Activated T-cell treated with anti-CD3 and anti-CD28 coated beads, Interleukin-2, amount 50 U/mL, for 24 hours (primary cell): ENCODE measurements around the gene EPB41L2.
"Not testable (repeated sequence)": the region's sequence is repeated elsewhere in the genome, so short reads cannot be mapped to it uniquely, and the experiment has no call there.

ENCODE experiments used
- DNase-seq: peaks from one replicate; pipeline ENCODE4 v3.0.0-alpha.2; 2020
- H3K27ac Mint-ChIP-seq: 2 replicates; pipeline ENCODE4 v1.8.0; 2020; ENCODE audit warnings: mild to moderate bottlenecking, mixed read lengths
- H3K27me3 Mint-ChIP-seq: 2 replicates; pipeline ENCODE4 v1.8.0; 2020; ENCODE audit warnings: mixed read lengths
- H3K36me3 Mint-ChIP-seq: 2 replicates; pipeline ENCODE4 v1.8.0; 2020; ENCODE audit warnings: low read depth, mixed read lengths
- H3K4me1 Mint-ChIP-seq: 2 replicates; pipeline ENCODE4 v1.8.0; 2020; ENCODE audit warnings: low read depth, mixed read lengths
- H3K4me3 Mint-ChIP-seq: 2 replicates; pipeline ENCODE4 v1.8.0; 2020; ENCODE audit warnings: mild to moderate bottlenecking, moderate library complexity, mixed read lengths
- H3K9me3 Mint-ChIP-seq: 2 replicates; pipeline ENCODE4 v1.8.0; 2020; ENCODE audit warnings: mixed read lengths

Gene EPB41L2

DNA sequence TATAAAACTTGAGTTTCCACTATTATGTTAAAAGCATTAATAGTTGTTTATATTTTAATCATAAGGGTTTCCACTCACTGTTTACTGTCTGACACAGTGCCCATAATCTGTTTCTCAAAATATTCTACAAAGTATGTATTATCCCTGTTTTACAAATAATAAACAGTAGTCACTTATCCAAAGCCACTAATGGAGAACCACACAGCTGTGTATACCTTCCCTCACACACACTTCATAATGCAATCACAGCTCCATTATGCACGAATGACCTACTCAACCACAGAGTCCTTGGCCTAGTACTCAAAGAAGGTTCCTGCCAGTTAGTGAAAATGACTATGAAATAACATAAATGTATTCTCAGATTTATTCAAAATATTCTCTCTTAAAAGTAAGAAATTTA is 103.1 kb downstream of the EPB41L2 start:
- Mint-ChIP-seq H3K4me3 (no peak overlapping the region), H3K4me1 (no peaks in the 10 kb centered on the region), H3K36me3 (peaks cover 7% of the 10 kb centered on the region), H3K27ac (no peak overlapping the region), H3K27me3 (no peaks in the 10 kb centered on the region), H3K9me3 (no peaks in the 10 kb centered on the region)
- no peak for DNase-seq

DNA sequence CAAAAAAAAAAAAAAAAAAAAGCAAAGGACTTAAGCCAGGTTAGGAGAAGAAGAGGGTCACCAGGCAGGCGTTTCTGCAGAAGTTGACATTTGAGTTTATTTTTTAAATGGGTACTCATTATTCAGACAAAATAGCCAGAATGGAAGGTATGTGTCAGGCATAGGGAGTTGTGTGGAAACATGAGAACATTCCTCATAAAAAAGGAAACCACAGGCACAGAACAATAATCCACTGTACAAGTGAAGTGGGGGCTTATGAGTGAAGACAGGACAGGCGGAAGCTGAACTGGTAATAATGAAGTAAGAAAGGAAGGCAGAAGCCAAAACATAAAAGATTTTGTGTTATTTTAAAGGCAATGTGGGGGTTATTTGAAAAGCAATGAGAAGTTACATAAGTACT is 104.6 kb downstream of the EPB41L2 start:
- no peak for DNase-seq
- Mint-ChIP-seq H3K4me1 (no peaks in the 10 kb centered on the region), H3K27ac (no peak overlapping the region), H3K36me3 (peaks cover 9% of the 10 kb centered on the region), H3K27me3 (no peaks in the 10 kb centered on the region), H3K4me3 (no peak overlapping the region), H3K9me3 (no peaks in the 10 kb centered on the region)

DNA sequence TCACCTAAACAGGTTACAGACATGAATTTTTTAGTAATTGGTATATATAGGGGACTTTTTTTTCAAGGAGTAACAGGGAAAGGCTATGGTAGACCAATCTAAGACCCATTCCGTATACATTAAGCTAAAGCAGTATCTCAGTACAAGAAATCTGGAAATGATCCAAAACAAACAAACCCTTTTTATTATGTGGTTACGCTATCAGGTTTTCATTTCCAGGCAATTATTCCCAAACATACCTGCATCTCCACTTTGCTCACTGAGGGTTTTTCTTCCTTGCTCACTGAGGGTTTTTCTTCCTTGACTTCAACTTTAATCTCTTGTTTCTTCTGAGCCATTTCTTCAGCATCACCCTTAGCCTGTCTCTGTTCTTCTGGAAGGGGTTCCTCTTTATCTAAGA is 107.3 kb downstream of the EPB41L2 start:
- no peaks in the 10 kb centered on the region for H3K27me3 Mint-ChIP-seq
- H3K4me3 Mint-ChIP-seq = no peak overlapping the region
- no peaks in the 10 kb centered on the region for H3K4me1 Mint-ChIP-seq
- no peak overlapping the region for H3K27ac Mint-ChIP-seq
- DNase-seq = no peak
- H3K36me3 Mint-ChIP-seq = peaks cover 11% of the 10 kb centered on the region
- H3K9me3 Mint-ChIP-seq = no peaks in the 10 kb centered on the region

GRCh38 chr6:130949553-130949952 is 113.5 kb downstream of the EPB41L2 start:
- DNase-seq = no peak
- H3K27me3 Mint-ChIP-seq = no peaks in the 10 kb centered on the region
- no peaks in the 10 kb centered on the region for H3K9me3 Mint-ChIP-seq
- H3K27ac Mint-ChIP-seq = no peak overlapping the region
- H3K4me1 Mint-ChIP-seq = no peaks in the 10 kb centered on the region
- H3K36me3 Mint-ChIP-seq = peaks cover 3% of the 10 kb centered on the region
- H3K4me3 Mint-ChIP-seq = no peak overlapping the region

GRCh38 chr6:130947464-130947863 is 115.6 kb downstream of the EPB41L2 start:
- no peaks in the 10 kb centered on the region for H3K27me3 Mint-ChIP-seq
- peaks cover 3% of the 10 kb centered on the region for H3K36me3 Mint-ChIP-seq
- H3K4me3 Mint-ChIP-seq = no peak overlapping the region
- DNase-seq = no peak
- H3K4me1 Mint-ChIP-seq = no peaks in the 10 kb centered on the region
- no peak overlapping the region for H3K27ac Mint-ChIP-seq
- no peaks in the 10 kb centered on the region for H3K9me3 Mint-ChIP-seq

GRCh38 chr6:130946076-130946475 is 117.0 kb downstream of the EPB41L2 start:
- Mint-ChIP-seq H3K4me1 (no peaks in the 10 kb centered on the region), H3K4me3 (no peak overlapping the region), H3K27ac (no peak overlapping the region), H3K27me3 (no peaks in the 10 kb centered on the region), H3K9me3 (no peaks in the 10 kb centered on the region), H3K36me3 (peaks cover 3% of the 10 kb centered on the region)
- DNase-seq = no peak

GRCh38 chr6:130945401-130945919 is 117.6 kb downstream of the EPB41L2 start:
- no peaks in the 10 kb centered on the region for H3K4me1 Mint-ChIP-seq
- H3K27ac Mint-ChIP-seq = no peak overlapping the region
- no peak for DNase-seq

GRCh38 chr6:130944486-130944885 is 118.6 kb downstream of the EPB41L2 start:
- no peak overlapping the region for H3K27ac Mint-ChIP-seq
- H3K9me3 Mint-ChIP-seq = no peaks in the 10 kb centered on the region
- H3K27me3 Mint-ChIP-seq = no peaks in the 10 kb centered on the region
- H3K4me3 Mint-ChIP-seq = no peak overlapping the region
- H3K4me1 Mint-ChIP-seq = no peaks in the 10 kb centered on the region
- no peak for DNase-seq
- H3K36me3 Mint-ChIP-seq = peaks cover 3% of the 10 kb centered on the region

More at GRCh38 chr6:130945401-130945919, 117.6 kb downstream of the EPB41L2 start:
- no peak overlapping the region for H3K4me3 Mint-ChIP-seq
- H3K27me3 Mint-ChIP-seq = no peaks in the 10 kb centered on the region
- H3K9me3 Mint-ChIP-seq = no peaks in the 10 kb centered on the region
- H3K36me3 Mint-ChIP-seq = peaks cover 3% of the 10 kb centered on the region

- Mint-ChIP-seq H3K27ac (no peak overlapping the region), H3K4me3 (no peak overlapping the region), H3K9me3 (no peaks in the 10 kb centered on the region), H3K27me3 (no peaks in the 10 kb centered on the region), H3K4me1 (no peaks in the 10 kb centered on the region), H3K36me3 (peaks cover 3% of the 10 kb centered on the region)
- DNase-seq = no peak
Measured at GRCh38 chr6:130943738-130944137, 119.3 kb downstream of the EPB41L2 start.

DNA sequence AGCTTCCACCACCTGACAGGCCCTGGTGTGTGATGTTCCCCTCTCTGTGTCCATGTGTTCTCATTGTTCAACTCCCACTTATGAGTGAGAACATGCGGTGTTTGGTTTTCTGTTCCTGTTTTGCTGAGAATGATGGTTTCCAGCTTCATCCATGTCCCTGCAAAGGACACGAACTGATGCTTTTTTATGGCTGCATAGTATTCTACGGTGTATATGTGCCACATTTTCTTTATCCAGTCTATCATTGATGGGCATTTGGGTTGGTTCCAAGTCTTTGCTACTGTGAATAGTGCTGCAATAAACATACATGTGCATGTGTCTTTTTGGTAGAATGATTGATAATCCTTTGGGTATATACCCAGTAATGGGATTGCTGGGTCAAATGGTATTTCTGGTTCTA is 120.3 kb downstream of the EPB41L2 start:
- not testable (repeated sequence) for H3K4me1 Mint-ChIP-seq, H3K4me3 Mint-ChIP-seq, H3K27ac Mint-ChIP-seq

DNA sequence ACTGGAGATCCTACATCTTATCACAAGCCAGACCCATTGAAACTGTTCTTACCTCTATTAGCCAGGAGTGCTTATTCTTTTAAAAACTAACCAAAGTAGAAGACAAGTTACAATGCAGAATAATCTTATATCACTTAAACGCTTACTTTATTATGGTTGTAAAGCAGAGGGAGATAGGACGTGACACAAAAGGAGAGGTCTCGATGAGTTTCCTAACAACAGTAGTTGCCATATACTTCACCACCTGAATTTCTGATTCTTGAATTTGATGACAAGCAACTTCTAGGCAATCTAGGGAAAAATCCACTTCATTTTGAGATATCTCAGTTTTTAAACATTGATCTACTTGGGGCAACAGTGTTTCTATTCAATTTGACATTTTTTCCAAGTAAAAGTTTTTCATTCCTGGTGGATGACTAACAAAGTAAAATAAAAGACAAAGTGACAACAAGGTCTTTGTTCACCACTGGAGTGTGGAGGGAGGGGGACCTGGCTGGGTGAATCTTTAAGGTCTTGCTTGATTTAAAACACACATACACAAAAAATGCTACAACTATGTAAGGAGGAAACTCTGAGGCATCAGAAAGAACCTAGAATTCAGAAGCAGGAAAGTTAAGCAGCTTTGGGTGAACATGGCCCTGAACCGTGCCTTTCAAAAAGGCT is 125.0 kb downstream of the EPB41L2 start:
- H3K4me1 Mint-ChIP-seq = no peaks in the 10 kb centered on the region
- H3K9me3 Mint-ChIP-seq = no peaks in the 10 kb centered on the region
- no peak overlapping the region for H3K27ac Mint-ChIP-seq
- no peaks in the 10 kb centered on the region for H3K27me3 Mint-ChIP-seq
- H3K36me3 Mint-ChIP-seq = peaks cover 2% of the 10 kb centered on the region
- DNase-seq = no peak
- no peak overlapping the region for H3K4me3 Mint-ChIP-seq

More for the DNA sequence above, 120.3 kb downstream of the EPB41L2 start:
- not testable (repeated sequence) for DNase-seq, H3K27me3 Mint-ChIP-seq, H3K36me3 Mint-ChIP-seq, H3K9me3 Mint-ChIP-seq

- Mint-ChIP-seq H3K36me3 (no peaks in the 10 kb centered on the region), H3K27ac (no peak overlapping the region)
Measured at GRCh38 chr6:130936933-130937332, 126.1 kb downstream of the EPB41L2 start.

DNA sequence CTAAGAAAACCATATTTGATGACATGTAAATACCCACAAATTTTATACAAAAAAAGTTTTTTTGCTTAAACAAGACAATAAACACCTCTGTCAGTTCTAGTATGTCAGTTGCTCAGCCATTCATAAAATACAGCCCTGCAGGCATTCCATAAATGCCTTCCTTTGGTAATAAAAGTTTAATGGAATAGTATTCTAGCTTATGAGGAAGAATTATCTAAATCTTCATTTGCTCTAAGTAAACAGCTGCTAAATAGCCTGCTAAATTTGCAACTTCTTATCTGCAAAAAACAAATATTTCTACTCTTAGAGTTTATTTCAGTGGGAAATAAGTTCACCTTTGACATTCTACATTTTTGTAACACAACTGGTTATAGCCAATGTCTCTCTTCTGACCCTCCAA is 127.1 kb downstream of the EPB41L2 start:
- Mint-ChIP-seq H3K4me3 (no peak overlapping the region), H3K4me1 (no peaks in the 10 kb centered on the region), H3K27ac (no peak overlapping the region), H3K27me3 (no peaks in the 10 kb centered on the region), H3K9me3 (no peaks in the 10 kb centered on the region), H3K36me3 (no peaks in the 10 kb centered on the region)
- DNase-seq = no peak

More at GRCh38 chr6:130936933-130937332, 126.1 kb downstream of the EPB41L2 start:
- Mint-ChIP-seq H3K4me1 (no peaks in the 10 kb centered on the region), H3K27me3 (no peaks in the 10 kb centered on the region), H3K9me3 (no peaks in the 10 kb centered on the region), H3K4me3 (no peak overlapping the region)
- no peak for DNase-seq

- H3K36me3 Mint-ChIP-seq = no peaks in the 10 kb centered on the region
- H3K27ac Mint-ChIP-seq = no peak overlapping the region
- H3K4me3 Mint-ChIP-seq = no peak overlapping the region
- DNase-seq = no peak
- no peaks in the 10 kb centered on the region for H3K4me1 Mint-ChIP-seq
- no peaks in the 10 kb centered on the region for H3K27me3 Mint-ChIP-seq
- no peaks in the 10 kb centered on the region for H3K9me3 Mint-ChIP-seq
Measured at GRCh38 chr6:130934848-130935585, 128.0 kb downstream of the EPB41L2 start.

DNA sequence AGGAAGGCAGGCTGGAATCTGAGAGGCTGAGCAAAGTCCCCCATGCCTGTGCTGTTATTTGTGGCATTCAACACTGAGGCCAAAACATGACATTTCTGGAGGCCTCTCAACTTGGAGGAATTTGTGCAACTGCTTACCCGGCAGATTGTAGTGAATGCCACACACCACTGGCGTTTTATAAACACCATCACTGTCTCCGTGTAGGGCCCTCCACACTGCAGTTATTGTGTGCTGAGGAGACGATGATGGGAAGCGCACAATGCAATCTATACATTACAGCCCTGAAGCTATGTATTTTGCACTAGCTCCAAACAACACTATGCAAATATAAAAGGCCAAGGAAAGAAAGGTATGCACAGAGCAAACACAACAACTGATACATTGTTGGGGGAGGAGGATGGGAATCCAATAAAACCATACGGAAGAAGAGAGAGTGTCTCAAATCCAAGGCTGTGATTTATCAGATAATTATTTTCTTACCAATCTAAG is 129.3 kb downstream of the EPB41L2 start:
- no peak overlapping the region for H3K27ac Mint-ChIP-seq
- no peaks in the 10 kb centered on the region for H3K27me3 Mint-ChIP-seq
- no peak overlapping the region for H3K4me3 Mint-ChIP-seq
- H3K36me3 Mint-ChIP-seq = no peaks in the 10 kb centered on the region
- no peak for DNase-seq
- H3K9me3 Mint-ChIP-seq = no peaks in the 10 kb centered on the region
- no peaks in the 10 kb centered on the region for H3K4me1 Mint-ChIP-seq
